Adrenal gland (tissue), 12 donors: Measurements from ENCODE around the gene VWC2L. TPM values are rescaled to one million over a fixed set of nuclear protein-coding genes. Genes with fewer than 3 reads are reported as not detected.

ENCODE experiments used
- DNase-seq, 7 donors: peaks; one replicate each; pipeline ENCODE4 v3.0.0-alpha.2; 2019 to 2020
- H3K27ac ChIP-seq, 5 donors: fragments of 200-600 bp; sonication (generic) in 4 of 5; 1 replicate in 3 of 5; 2 replicates in 2 of 5; pipeline versions ENCODE4 v1.5.1 to v1.8.0; 2016 to 2020; ENCODE audit warnings: mild to moderate bottlenecking in 1 of 5
- H3K27me3 ChIP-seq: fragments of 200-600 bp; 2 replicates; pipeline ENCODE4 v1.8.0; 2021
- H3K36me3 ChIP-seq, 2 donors: fragments of 200-600 bp; replicated peaks in 1 of 2; 1 replicate in 1 of 2; 2 replicates in 1 of 2; pipeline versions ENCODE4 v1.5.1 to v1.8.0; 2018 to 2022
- H3K4me1 ChIP-seq, 2 donors: fragments of 200-600 bp; replicated peaks in 1 of 2; 1 replicate in 1 of 2; 2 replicates in 1 of 2; pipeline versions ENCODE4 v1.5.1 to v1.8.0; 2018 to 2021
- H3K4me3 ChIP-seq, 4 donors: fragments of 200-600 bp; sonication (generic) in 3 of 4; one replicate each; pipeline ENCODE4 v1.5.1; 2016 to 2018
- H3K9me3 ChIP-seq, 3 donors: fragments of 200-600 bp; sonication (generic) in 1 of 3; replicated peaks in 1 of 3; 1 replicate in 2 of 3; 2 replicates in 1 of 3; pipeline versions ENCODE4 v1.5.1 to v1.8.0; 2016 to 2021
- POLR2A ChIP-seq, 2 donors: fragments of 450-650 bp; IDR thresholded peaks; one replicate each; pipeline ENCODE4 v1.6.1; 2017; ENCODE audit warnings: antibody characterized with exemption in 2 of 2, mild to moderate bottlenecking in 2 of 2, moderate library complexity in 1 of 2
- WGBS, 4 donors: extraction: QIAGEN DNeasy Blood & Tissue Kit in 2 of 4; methylation state at CpG; one replicate each; pipeline versions ENCODE4 v1.1.5 to v1.1.7; 2013 to 2017; 5-methylcytosine and 5-hydroxymethylcytosine counted together
- intact Hi-C, 2 donors: fragments of 100-400 bp; cut with DNase I; formaldehyde crosslinking; loops; one replicate each; pipeline versions ENCODE4 v1.14.1 to v1.15.0; 2022 to 2023
- polyA plus RNA-seq, 3 donors: library from polyadenylated mRNA; stranded (reverse); fragments of 200-250 nt in 2 of 3; fragments of 350-450 nt in 1 of 3; fragmentation: Illumina TruSeq in 1 of 3; extraction: RNeasy Lipid Tissue Mini Kit (QIAGEN cat#74804) in 1 of 3; gene quantifications; one replicate each; pipeline ENCODE4 v1.2.3, GENCODE V29; 2013 to 2014
- total RNA-seq, 9 donors: library from RNA; depleted of rRNA in 4 of 9; stranded (reverse); fragments of >200 nt in 4 of 9; fragments of 120-200 nt in 1 of 9; fragmentation: NEBNext Ultra II Directional in 1 of 9; extraction: Animal tissue kit (Norgen Biotek cat#: 25700) in 1 of 9; gene quantifications; one replicate each; pipeline versions ENCODE4 v1.1.0 to v1.2.4, GENCODE V29; 2013 to 2023
- TF ChIP-seq, protein P1 (sequence below), 6 experiments: fragments of 450-650 bp in 4 of 6; fragments of 200-600 bp in 2 of 6; sonication (generic) in 1 of 6; IDR thresholded peaks; 1 replicate in 5 of 6; 2 replicates in 1 of 6; pipeline versions ENCODE4 v1.5.1 to v1.8.0; 2016 to 2021; ENCODE audit warnings: antibody characterized with exemption in 6 of 6, mild to moderate bottlenecking in 2 of 6, moderate library complexity in 1 of 6
- donor health status: healthy with polysubstance abuse.
- donor health status: Bipolar disorder and iron deficiency.
- donor health status: DM: yes; HTN: yes; CAD: no.
- donor health status: DM: no; HTN: no; CAD: no.
- donor health status: DM: no; HTN: no; CAD: no.
- donor health status: DM: yes; HTN: yes; CAD: no.

VWC2L gene
- total and polyA plus RNA-seq, 12 donors = 0.06 to 0.28 TPM; not detected in 10

DNA sequence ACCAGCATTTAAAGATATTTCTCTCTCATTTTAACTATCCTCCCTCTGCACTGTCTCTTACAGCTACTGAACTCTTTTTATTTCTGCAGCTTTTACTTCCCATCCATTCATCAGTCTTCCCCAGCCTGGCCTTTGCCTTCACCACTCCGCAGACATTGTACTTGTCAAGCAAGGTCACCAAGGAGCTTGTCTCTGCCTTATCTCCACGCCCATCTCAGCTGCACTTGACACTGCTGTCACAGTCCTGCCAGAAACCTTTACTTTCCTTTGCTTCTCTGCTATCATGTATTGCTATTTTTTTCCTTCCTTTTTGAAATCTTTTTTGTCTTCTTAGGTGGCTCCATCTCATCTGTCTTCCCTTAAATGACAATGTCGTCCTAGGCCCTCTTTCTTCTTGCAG is 147.0 kb downstream of the VWC2L start:
- WGBS, 4 donors = 38 to 58% (median 49%) methylated on average over 3 of the region's 3 CpGs
- H3K9me3 ChIP-seq = no peaks in the 10 kb centered on the region
- H3K27me3 ChIP-seq = no peaks in the 10 kb centered on the region
- no peak for DNase-seq
- TF ChIP-seq, protein P1, sequence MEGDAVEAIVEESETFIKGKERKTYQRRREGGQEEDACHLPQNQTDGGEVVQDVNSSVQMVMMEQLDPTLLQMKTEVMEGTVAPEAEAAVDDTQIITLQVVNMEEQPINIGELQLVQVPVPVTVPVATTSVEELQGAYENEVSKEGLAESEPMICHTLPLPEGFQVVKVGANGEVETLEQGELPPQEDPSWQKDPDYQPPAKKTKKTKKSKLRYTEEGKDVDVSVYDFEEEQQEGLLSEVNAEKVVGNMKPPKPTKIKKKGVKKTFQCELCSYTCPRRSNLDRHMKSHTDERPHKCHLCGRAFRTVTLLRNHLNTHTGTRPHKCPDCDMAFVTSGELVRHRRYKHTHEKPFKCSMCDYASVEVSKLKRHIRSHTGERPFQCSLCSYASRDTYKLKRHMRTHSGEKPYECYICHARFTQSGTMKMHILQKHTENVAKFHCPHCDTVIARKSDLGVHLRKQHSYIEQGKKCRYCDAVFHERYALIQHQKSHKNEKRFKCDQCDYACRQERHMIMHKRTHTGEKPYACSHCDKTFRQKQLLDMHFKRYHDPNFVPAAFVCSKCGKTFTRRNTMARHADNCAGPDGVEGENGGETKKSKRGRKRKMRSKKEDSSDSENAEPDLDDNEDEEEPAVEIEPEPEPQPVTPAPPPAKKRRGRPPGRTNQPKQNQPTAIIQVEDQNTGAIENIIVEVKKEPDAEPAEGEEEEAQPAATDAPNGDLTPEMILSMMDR (IDR thresholded peaks at IDR 0.05) = no peak
- no peak for TF ChIP-seq POLR2A (IDR thresholded peaks at IDR 0.05)
- intact Hi-C loops = no loop called here
- H3K27ac ChIP-seq = no peak overlapping the region
- no peaks in the 10 kb centered on the region for H3K36me3 ChIP-seq
- no peak overlapping the region for H3K4me3 ChIP-seq
- no peaks in the 10 kb centered on the region for H3K4me1 ChIP-seq

- intact Hi-C loops = no loop called here
- no peak overlapping the region for H3K4me3 ChIP-seq
- TF ChIP-seq, protein P1 (IDR thresholded peaks at IDR 0.05) = no peak
- TF ChIP-seq POLR2A (IDR thresholded peaks at IDR 0.05) = no peak
- H3K27ac ChIP-seq = no peak overlapping the region
- H3K27me3 ChIP-seq = no peaks in the 10 kb centered on the region
- no peaks in the 10 kb centered on the region for H3K4me1 ChIP-seq
- 86 to 92% (median 88%) methylated on average over 1 of the region's 1 CpG for WGBS, 4 donors
- no peaks in the 10 kb centered on the region for H3K36me3 ChIP-seq
- no peaks in the 10 kb centered on the region for H3K9me3 ChIP-seq
- DNase-seq = no peak
Measured at GRCh38 chr2:214558341-214558740, 147.5 kb downstream of the VWC2L start.

DNA sequence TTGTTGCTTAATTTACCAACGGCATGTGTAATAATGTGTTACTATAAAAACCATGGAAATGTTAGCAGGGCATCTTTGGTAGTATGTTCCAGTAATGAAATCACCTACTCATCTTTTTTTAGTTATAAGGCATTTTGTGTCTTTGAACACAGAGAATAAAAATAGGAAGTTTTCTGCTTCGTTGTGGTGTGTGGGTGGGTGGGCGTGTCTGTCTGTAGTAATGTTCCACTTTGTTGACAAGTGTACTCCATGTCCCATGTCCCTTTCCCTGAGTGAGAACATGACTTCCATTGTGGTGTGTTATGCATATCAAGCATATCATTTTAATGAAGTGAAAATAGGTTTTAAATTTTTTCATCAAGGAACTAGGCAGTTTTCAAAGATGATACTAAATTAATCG is 149.3 kb downstream of the VWC2L start:
- Histone ChIP-seq H3K27ac (no peak overlapping the region), H3K27me3 (no peaks in the 10 kb centered on the region), H3K9me3 (no peaks in the 10 kb centered on the region), H3K4me1 (no peaks in the 10 kb centered on the region), H3K4me3 (no peak overlapping the region), H3K36me3 (no peaks in the 10 kb centered on the region)
- intact Hi-C loops = no loop called here
- no peak for TF ChIP-seq POLR2A (IDR thresholded peaks at IDR 0.05)
- TF ChIP-seq, protein P1 (IDR thresholded peaks at IDR 0.05) = no peak
- DNase-seq = no peak
- 62 to 76% (median 68%) methylated on average over 4 of the region's 4 CpGs for WGBS, 4 donors

DNA sequence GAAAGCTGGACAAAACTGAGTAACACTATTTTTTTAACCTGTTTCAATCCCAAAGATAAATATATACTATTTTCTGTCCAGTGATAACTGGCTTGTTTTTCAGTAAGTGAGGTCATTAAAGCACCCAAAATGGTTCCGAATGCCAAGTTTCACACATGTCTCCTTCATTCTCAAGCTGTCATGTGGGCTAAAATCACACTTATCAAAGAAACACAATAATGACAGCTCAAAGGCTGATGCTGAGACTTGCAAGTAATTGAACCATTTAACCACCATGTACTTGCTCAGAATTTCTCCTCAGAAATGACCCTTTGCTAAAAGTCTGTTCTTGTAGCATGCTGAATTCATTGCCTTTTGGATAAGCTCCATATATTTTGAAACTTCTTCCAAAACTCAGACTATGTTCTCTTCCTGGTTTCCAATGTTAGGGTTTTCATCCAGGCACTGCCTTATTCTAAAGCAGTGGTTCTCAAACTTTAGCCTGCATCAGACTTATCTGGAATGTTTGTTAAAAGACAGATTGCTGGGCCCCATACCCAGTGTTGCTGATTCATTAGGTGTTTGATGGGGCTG is 149.8 kb downstream of the VWC2L start:
- H3K4me3 ChIP-seq = no peak overlapping the region
- DNase-seq = no peak
- H3K27me3 ChIP-seq = no peaks in the 10 kb centered on the region
- H3K36me3 ChIP-seq = no peaks in the 10 kb centered on the region
- no peak overlapping the region for H3K27ac ChIP-seq
- intact Hi-C loops = no loop called here
- H3K4me1 ChIP-seq = no peaks in the 10 kb centered on the region
- H3K9me3 ChIP-seq = no peaks in the 10 kb centered on the region
- WGBS, 4 donors = 76 to 83% (median 80%) methylated on average over 1 of the region's 1 CpG
- TF ChIP-seq, protein P1 (IDR thresholded peaks at IDR 0.05) = no peak
- TF ChIP-seq POLR2A (IDR thresholded peaks at IDR 0.05) = no peak
